ENCODE data around the gene GAS2L1. TPM values are rescaled to one million over a fixed set of nuclear protein-coding genes. Genes with fewer than 3 reads are reported as not detected.

Gene GAS2L1
- total and polyA plus RNA-seq, 4 donors, result 3.8 to 40.1 (median 16.3) TPM

GRCh38 chr22:29259253-29259899 lies 47.1 kb upstream of the GAS2L1 start:
- no peak for ATAC-seq (ENCODE audit: insufficient read depth, low FRiP score)
- no peaks in the 10 kb centered on the region for H3K27me3 ChIP-seq (ENCODE audit: control insufficient read depth in 3 of 3, insufficient read depth in 3 of 3, low read length in 2 of 3)
- H3K9ac ChIP-seq (ENCODE audit: insufficient read depth in 1 of 2, low read length in 2 of 2), result no peak overlapping the region
- no peaks in the 10 kb centered on the region for H3K4me1 ChIP-seq (ENCODE audit: control insufficient read depth in 5 of 5, insufficient read depth in 5 of 5, low read length in 5 of 5)
- H3K27ac ChIP-seq (ENCODE audit: low read depth in 1 of 2, low read length in 1 of 2), result no peak overlapping the region
- no peaks in the 10 kb centered on the region for H3K9me3 ChIP-seq (ENCODE audit: control insufficient read depth in 4 of 4, insufficient read depth in 3 of 4, low read length in 3 of 4)
- no peak overlapping the region for H3K4me3 ChIP-seq
- peaks cover 0 to 24% (median 18%) of the 10 kb centered on the region in 4 donors for H3K36me3 ChIP-seq (ENCODE audit: control insufficient read depth in 4 of 4, insufficient read depth in 4 of 4, low read length in 4 of 4)
- no peak for TF ChIP-seq CTCF (IDR thresholded peaks at IDR 0.05; ENCODE audit: control extremely low read depth, extremely low read depth)
- DNase-seq, result no peak
- 81 to 85% methylated on average over 11 of the region's 11 CpGs for WGBS, 2 donors

GRCh38 chr22:29260031-29260560 lies 46.4 kb upstream of the GAS2L1 start:
- no peaks in the 10 kb centered on the region for H3K27me3 ChIP-seq (ENCODE audit: control insufficient read depth in 3 of 3, insufficient read depth in 3 of 3, low read length in 2 of 3)
- DNase-seq (no peak), ATAC-seq (ENCODE audit: insufficient read depth, low FRiP score) (peak; percentile 25)
- H3K36me3 ChIP-seq (ENCODE audit: control insufficient read depth in 4 of 4, insufficient read depth in 4 of 4, low read length in 4 of 4), result peaks cover under 1 to 22% (median 18%) of the 10 kb centered on the region in 4 donors
- no peak overlapping the region for H3K9ac ChIP-seq (ENCODE audit: insufficient read depth in 1 of 2, low read length in 2 of 2)
- no peak for TF ChIP-seq CTCF (IDR thresholded peaks at IDR 0.05; ENCODE audit: control extremely low read depth, extremely low read depth)
- H3K4me3 ChIP-seq, result no peak overlapping the region
- no peaks in the 10 kb centered on the region for H3K4me1 ChIP-seq (ENCODE audit: control insufficient read depth in 5 of 5, insufficient read depth in 5 of 5, low read length in 5 of 5)
- no peaks in the 10 kb centered on the region for H3K9me3 ChIP-seq (ENCODE audit: control insufficient read depth in 4 of 4, insufficient read depth in 3 of 4, low read length in 3 of 4)
- H3K27ac ChIP-seq (ENCODE audit: low read depth in 1 of 2, low read length in 1 of 2), result no peak overlapping the region
- WGBS, 2 donors, result 93 to 96% methylated on average over 13 of the region's 13 CpGs

- Histone ChIP-seq H3K36me3 (ENCODE audit: control insufficient read depth in 4 of 4, insufficient read depth in 4 of 4, low read length in 4 of 4) (peaks cover 4 to 22% (median 19%) of the 10 kb centered on the region in 4 donors), H3K27ac (ENCODE audit: low read depth in 1 of 2, low read length in 1 of 2) (no peak overlapping the region), H3K4me1 (ENCODE audit: control insufficient read depth in 5 of 5, insufficient read depth in 5 of 5, low read length in 5 of 5) (no peaks in the 10 kb centered on the region), H3K27me3 (ENCODE audit: control insufficient read depth in 3 of 3, insufficient read depth in 3 of 3, low read length in 2 of 3) (no peaks in the 10 kb centered on the region), H3K9ac (ENCODE audit: insufficient read depth in 1 of 2, low read length in 2 of 2) (no peak overlapping the region), H3K4me3 (no peak overlapping the region), H3K9me3 (ENCODE audit: control insufficient read depth in 4 of 4, insufficient read depth in 3 of 4, low read length in 3 of 4) (no peaks in the 10 kb centered on the region)
- 91 to 92% methylated on average over 17 of the region's 17 CpGs for WGBS, 2 donors
- TF ChIP-seq CTCF (IDR thresholded peaks at IDR 0.05; ENCODE audit: control extremely low read depth, extremely low read depth), result no peak
- DNase-seq, result no peak
- no peak for ATAC-seq (ENCODE audit: insufficient read depth, low FRiP score)
Measured at GRCh38 chr22:29260601-29261315, 45.7 kb upstream of the GAS2L1 start.
